HK-2 (cell line): ENCODE data around the gene ABCA3.

ENCODE experiments used
- DNase-seq: peaks from one replicate; pipeline ENCODE4 v3.0.0-alpha.2; 2018; ENCODE audit not compliant: unreplicated experiment

ABCA3 gene

DNA sequence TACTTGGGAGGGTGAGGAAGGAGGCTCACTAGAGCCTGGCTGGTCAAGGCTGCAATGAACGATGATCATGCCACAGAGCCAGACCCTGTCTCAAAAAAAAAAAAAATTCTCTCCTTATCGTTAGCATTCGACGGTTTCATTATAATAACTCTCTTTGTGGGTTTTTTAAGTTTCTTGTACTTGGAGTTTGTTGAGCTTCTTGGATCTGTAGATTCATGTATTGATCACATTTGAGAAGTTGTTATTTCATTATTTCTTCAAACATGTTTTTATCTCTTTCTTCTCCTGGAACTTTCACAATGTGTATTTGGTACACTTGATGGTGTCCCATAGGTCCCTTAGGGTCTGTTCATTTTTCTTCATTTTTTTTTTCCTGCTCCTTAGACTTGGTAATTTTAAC lies 16.8 kb upstream of the ABCA3 start:
- no peak for DNase-seq

DNA sequence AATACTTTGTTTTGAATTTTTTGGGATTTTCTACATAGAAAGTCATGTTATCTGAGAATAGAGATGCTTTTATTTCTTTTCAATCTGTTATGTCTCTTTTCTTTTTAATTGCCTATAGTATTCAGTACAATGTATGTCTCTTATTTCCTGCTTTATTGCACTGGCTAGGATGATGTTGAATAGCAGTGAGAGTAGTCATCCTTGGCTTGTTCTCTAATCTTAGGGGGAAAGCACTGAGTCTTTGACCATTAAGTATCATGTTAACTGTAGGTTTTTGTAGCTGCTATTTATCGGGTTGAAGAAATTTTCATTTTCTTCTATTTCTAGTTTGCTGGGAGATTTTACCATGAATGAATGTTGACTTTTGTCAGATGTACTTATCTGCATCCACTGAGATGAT lies 10.0 kb upstream of the ABCA3 start:
- no peak for DNase-seq

DNA sequence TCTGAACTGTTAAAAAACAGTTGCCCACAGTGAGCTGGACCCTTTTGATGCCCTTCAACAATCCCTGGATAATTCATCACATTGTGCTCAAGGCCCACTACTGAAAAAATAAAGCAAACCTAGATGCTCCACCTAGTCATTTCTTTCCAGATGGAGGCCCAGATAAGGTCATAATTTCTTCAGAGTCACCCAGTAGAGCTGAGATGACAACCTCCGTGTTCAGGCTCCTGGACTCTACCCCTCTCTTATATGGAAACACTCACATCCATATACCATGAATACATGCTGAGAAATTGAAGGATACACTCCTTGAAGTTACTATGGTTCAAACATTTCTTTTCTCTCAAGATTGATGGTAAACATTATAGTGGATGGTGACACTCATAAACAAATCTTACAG lies 2.7 kb upstream of the ABCA3 start:
- DNase-seq: no peak

DNA sequence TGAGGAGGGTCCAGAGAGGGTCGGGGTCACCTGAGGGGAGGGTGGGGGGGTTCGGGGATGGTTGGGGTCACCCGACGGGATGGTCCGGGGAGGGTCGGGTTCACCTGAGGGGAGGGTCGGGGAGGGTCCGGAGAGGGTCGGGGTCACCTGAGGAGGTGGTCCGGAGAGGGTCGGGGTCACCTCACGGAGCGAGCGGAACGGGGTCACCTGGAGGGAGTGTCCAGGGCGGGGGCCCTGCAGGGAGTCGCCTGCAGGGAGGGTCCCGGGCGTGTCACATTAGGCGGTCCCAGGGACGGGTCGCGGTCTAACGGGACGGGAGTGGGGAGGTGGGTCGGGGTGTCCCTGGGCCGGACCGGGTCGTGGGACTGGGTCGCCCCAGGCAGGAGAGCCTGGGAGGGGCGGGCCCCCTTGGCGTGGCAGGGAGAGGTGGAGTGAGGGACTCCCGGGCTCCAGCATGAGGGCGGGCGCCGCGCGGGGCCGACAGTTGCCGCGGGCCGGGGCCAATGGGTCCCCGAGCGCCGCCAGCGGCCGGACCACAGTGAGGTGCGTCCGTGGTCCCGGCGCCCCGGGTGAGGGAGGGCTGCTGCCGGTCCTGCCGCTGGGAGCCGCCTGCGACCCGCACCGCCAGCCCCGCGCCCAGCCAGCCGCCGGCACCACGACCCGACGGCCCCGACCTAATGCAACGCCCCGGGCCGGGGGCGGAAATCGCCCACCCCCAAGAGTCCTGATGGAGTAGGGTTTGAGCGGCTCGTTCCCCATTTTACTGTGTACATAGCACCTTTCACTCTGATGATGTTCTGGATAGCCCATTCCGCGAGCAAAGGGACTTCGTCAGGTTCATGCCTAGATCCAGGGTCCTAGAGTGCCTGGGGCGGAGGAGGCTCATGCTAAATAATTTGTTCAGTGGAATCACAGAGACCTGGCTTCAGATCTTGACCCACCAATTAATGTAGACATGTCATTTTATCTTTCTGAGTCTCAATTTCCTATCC lies 1.2 kb upstream of the ABCA3 start:
- peak; percentile 51 for DNase-seq

DNA sequence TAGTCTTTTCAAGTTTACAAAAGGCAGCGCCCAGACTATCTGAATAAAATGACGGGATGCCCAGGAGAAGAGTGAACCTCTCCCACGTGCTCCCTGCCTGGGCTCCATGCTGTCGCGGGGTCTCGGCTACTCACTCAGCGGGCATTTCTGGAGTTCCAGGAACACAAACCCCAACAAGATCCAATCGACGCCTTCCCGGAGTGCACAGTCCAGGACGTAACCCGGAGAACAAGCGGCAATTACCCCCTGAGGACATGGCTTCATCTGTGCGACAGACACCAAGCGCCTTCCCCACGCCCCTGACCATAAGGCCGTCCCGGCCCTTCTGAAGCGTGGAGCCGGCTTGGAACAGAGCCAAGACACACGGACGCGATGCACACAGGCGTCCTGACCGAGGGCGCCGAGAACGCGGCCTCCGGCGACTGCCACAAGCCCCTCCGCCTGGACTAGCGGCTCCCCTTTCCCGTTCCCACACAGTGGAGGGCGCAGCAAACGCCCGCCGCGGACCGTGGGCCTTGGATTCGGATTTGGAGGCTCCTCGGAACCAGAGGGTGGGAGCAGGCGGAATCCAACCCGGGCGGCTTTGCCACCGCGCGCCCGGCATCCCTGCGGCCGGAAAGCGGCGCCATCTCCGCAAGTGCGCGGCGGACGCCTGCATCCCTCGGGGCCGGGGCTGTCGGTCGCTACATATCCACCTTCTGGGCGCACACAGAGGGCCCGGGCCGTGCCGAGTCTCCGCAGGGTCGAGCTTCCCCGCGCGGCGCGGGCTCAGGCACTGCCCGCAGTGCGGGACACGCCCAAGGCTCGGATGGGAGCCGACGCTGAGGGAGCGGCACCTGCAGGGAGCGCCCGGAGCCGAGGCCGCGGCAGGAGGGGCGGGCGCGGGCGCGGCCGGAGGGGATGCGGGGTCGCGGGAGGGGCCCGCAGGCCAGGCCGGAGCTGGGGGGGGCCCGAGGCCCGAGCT lies 725 bp downstream of the ABCA3 start:
- DNase-seq: peak; percentile 70

DNA sequence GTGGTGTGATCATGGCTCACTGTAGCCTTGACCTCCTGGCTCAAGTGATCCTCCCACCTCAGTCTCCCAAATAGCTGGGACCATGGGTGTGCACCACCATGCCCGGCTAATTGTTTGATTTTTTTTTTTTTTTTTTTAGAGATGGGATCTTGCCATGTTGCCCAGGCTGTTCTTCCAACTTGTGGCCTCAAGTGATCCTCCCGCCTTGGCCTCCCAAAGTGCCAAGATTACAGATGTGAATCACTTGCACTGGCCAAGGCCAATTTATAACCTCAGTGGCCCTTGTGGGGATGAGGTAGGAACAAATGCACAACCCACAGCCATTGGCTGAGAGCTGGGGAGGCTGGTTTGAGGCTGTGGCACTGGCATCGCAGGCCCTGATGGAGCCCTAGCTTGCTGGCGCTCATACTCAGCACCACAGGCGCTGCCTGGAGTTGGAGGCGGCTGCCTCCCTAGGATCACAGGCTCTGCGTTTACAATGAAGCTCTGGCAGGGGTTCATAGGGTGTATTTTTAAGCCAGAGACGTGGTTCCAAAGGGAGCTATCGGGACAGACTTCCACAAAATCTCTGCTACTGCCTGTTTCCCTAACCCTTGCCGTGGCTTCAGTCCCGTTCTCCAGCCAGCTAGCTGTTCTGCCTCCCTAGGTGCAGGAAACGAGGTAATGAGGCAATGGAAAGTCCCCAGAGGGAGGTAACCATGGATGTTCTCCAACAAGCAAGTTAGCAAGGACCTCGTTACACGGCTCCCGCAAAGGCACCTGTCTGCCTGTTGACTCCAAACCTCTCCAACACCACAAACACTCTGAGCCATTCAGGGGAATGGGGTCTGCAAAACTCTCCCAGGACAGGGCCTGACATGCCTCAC lies 2.9 kb downstream of the ABCA3 start:
- DNase-seq: no peak

DNA sequence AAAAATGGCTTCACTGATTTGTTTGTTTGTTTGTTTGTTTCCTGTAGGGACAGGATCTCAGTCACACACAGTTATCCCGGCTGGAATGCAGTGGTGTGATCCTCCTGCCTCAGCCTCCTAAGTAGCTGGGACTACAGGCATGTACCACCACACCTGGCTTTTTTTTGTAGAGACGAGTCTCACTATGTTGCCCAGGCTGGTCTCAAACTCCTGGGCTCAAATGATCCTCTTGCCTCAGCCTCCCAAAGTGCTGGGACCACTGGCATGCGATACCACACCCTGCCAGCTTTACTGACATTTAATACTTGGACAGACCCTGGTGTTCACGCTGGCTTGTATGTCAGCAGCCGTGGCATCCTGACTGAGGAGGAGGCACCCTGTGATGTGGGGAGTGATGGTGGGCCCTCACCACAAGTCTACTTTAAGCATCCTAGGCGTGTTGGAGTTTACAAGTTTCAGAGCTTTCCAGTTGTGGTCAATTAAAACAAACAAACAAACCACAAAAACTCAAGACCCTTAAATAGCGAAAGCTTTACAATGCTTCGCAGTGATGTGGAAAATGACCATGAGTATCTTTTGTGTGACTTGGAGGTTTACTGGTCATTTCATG lies 5.1 kb downstream of the ABCA3 start:
- DNase-seq: no peak

DNA sequence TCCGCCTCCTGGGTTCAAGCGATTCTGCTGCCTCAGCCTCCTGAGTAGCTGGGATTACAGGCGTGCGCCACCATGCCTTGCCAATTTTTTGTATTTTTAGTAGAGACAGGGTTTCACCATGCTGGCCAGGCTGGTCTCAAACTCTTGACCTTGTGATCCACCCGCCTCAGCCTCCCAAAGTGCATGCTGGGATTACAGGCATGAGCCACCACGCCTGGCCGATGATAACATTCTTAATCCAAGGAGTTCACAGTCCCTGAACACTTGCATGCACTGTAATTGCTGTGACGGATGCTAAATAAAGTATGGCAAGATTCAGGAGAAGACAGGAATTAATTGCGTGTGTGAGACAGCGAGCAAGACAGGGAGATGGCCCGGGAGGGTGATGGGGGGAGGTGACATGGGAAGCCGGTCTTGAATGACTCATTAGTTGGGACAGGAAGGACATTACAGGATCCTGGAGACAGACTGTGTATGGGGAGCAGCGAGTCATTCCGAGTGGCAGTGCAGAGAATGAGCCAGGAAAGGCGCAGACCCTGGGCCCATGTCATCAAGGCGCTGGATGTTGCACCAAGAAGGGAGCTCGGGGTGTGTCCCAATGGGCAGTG lies 6.7 kb downstream of the ABCA3 start:
- DNase-seq: peak; percentile 42

DNA sequence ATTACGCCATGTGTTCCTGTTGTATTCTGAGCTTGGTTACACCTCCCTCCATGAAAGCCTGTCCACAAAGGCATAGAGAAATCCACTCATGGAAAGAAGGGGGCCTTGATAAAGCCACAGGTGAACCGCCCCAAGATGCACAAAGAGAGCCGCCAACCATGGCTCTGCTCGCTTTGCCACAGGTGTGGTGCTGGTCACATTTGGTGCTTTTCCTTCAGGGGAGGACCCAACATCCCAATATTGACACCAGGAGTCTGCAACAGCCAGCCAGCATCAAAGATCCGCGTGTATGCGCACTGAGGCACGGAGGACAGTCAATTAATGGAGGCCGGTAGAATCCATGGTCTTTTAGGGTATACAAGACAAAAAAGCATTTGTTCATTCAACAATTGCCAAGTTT lies 7.3 kb downstream of the ABCA3 start:
- no peak for DNase-seq

DNA sequence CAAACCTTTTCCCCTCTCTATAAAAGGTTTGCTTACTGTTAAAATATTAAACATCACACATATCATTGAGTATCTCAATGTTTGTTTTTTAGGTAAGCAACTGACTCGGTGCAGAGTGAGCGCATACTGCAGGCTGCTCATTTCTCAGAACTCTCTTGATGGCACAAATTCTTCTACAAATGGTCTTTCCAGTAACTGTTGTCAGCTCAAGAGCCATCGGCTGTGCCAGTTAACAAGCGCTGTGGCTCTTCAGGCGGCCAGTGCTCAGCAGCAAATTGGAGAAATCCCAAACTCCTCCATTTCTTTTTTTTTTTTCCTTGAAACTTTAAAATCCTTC lies 8.6 kb downstream of the ABCA3 start:
- DNase-seq: no peak

DNA sequence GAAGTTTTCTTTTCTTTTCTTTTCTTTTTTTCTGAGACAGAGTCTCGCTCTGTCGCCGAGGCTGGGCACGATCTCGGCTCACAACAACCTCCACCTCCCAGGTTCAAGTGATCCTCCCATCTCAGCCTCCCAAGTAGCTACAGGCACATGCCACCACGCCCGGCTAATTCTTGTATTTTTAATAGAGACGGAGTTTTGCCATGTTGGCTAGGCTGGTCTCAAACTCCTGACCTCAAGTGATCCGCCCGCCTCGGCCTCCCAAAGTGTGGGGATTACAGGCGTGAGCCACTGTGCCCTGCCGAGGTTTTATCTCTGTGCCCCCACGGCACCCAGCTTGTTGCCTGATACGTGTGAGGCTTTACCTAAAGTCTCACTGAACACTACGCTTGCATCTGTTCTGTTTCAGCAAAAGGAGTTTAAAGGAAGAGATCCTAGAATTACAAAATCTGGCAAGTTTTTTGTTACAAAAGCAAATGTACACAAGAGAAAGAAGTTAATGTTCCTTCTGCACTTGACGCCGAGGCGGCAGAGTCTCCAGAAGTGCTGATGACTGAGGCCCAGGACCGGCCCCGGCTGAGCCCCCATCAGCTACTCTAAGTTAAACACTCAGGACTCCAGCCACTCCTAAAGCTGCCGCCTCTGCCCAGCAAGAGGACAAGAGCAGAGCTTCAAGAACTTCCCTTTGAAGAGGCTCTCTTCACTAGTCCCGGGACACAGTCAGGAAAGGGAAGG lies 9.2 kb downstream of the ABCA3 start:
- no peak for DNase-seq

DNA sequence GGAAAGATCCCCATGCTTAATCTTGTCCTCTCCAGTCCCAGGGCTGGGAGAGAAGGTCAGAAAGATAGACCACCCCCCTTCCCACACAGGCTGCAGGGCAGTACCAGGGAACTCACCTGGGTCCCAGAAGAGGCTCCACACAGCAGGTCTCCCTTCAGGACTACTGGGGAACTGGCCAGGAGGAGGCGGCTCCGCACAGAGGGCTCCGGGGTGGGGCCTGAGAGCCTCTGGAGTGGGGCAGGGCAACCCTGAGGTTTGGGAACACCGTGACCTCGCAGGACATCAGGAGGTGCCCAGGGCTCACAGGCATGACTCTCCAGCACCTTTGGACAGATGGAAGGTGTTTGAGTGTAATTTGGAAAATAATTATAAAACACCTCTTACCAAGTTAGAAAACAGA lies 11.0 kb downstream of the ABCA3 start:
- no peak for DNase-seq

DNA sequence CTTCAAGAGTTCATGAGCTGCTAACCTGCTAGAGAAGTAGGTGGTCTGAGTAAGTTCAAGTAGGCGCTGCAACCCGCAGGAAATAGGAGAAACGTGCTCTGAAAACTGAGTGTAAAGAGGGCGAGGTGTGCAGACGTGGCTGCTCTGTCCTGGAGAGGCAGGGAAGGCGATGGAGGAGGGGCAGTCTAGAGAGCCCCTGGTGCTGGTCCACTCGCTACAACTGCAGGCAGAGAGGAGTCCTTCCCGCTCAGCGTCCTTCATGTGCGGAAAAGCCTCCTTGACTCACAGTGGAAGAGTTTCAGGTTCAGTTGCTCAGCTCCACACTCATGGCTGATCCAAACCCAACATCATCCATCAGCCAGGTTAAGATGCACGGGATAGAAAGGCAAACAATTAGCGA lies 12.1 kb downstream of the ABCA3 start:
- no peak for DNase-seq

DNA sequence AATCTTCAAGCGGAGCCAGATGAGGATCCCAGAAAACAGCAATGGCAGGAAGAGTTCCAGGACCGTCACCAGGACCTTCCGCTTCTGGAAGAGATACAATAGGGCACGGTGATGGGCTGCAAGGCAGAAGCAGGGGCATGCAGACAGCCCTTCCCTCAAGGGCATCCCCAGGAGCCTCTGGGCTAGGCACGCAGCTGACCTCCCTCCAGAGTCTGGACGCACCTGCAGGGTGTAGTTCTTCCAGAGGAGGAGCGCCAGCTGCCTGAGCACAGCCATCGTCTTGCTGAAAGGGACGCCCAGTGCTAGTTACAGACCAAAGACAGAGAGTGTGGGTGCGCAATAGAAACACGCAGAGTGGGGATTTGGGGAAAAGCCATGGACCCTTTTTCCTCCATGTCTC lies 14.3 kb downstream of the ABCA3 start:
- DNase-seq: no peak

DNA sequence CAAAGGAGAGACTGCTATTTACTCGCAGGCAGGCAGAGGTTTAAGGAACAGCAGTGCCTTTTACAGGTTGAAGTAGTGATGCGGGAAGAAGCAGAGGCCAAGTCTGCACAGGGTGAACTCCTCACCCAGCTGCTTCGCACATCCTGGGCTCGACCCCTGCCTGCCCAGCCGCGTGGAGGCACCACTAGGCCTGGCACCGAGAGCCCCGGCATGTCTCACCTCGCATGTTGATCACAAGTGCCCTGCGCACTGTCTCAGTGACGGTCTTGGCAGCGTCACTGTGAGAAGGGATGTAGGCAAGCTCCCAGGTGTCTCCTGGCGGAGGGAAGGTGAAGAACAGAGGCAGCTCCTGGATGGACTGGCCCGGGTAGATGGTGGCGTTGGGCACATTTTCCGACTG lies 14.7 kb downstream of the ABCA3 start:
- DNase-seq: no peak

DNA sequence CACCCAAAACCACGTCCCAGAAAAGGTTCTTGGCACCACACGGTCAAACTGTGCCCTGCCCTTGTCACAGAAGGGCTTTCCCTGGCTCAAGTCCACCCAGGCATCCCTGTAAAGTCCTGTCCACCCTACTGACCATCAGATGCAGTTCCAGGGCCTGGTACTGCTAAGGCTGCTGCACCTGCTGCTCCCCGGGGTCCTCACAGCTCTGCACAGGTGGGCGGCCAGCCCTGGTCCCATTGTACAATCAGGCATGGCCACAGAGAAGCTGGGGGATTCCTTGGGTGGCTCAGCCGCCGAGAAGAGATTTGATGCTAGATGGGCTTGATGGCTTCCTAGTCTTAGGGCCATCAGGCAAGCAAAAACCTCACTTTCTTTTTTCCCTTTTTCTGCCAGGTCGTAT lies 15.3 kb downstream of the ABCA3 start:
- no peak for DNase-seq

DNA sequence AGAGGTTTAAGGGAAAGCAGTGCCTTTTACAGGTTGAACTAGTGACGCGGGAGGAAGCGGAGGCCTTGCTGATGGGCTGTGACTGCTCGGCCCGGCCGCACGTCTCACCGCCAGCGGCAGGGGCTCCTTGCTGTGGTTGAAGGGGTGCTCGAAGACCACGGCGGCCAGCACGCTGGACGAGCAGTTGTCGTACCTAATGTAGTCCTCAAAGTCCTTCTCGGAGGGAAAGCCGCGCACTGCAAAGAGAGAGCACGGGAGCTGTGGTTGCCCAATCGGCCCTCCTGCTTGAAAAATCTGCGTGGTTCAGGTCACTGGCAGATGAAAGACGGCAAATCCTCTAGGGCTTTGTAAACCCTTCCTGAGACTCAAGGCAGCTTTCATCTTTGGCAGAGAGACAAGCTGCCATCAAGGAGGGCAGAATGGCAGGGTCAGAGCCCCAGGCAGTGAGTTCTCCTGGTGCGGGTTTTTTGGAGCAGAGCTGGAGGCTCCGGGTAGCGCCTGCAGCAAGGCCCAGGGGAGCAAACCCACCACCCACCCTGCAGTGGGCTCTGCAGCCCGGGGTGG lies 16.1 kb downstream of the ABCA3 start:
- DNase-seq: no peak

DNA sequence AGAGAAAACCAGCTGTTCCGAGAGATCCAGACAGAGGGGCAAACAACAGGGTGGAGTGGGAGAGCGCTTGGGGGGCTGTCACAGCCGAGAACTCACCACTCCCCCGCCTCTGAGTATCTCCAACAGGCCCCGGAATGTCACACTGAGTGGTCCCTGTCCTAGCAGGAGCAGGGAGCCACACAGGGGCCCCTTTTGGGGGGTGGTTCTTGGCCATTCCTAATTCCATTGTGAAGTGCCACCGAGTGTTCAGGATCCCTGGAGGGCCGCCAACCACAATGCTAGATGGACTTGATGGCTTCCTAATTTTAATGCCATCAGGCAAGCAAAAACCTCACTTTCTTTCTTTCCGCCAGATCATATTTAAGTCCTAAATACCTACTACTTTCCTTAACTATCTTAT lies 16.8 kb downstream of the ABCA3 start:
- DNase-seq: no peak

DNA sequence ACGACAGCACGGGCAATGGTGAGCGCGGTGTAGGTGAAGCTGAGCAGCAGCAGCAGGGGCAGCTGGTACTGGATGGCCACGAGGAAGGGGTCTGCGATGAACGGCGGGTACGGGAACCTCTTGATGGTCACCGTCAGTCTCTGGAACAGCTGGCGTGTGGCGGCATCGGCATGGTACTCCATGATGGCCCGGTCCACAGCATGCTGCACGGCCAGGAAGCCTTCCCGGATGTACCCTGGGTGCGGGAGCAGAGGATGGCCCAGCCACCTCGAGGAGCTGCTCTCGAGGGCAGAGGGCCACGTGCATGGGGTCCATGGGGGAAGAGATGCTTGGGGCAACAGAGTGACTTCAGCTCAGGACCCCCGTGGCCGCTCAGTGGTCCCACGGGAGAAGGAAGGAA lies 20.9 kb downstream of the ABCA3 start:
- DNase-seq: no peak
